Activated T-cell treated with anti-CD3 and anti-CD28 coated beads, Interleukin-2, amount 50 U/mL, for 72 hours (primary cell): ENCODE measurements around the gene BBX. TPM values are rescaled to one million over a fixed set of nuclear protein-coding genes. Genes with fewer than 3 reads are reported as not detected.

ENCODE experiments used
- ATAC-seq, 2 donors: fragments of 150-1000 bp; cut with Tn5 transposase; replicated peaks in 1 of 2; 2 replicates each; pipeline ENCODE4 v1.10.0; 2021; ENCODE audit warnings: moderate library complexity in 2 of 2, mild to moderate bottlenecking in 1 of 2
- DNase-seq, 2 donors: peaks; one replicate each; pipeline ENCODE4 v3.0.0; 2021 to 2022; ENCODE audit warnings: mixed read lengths in 1 of 2
- H3K27ac Mint-ChIP-seq: one replicate; pipeline ENCODE4 v1.8.0; 2022; ENCODE audit warnings: mild to moderate bottlenecking, moderate library complexity, mixed read lengths
- H3K27me3 Mint-ChIP-seq: one replicate; pipeline ENCODE4 v1.8.0; 2022; ENCODE audit warnings: low read depth, mixed read lengths
- H3K36me3 Mint-ChIP-seq, 2 donors: one replicate each; pipeline ENCODE4 v1.8.0; 2022; ENCODE audit warnings: mixed read lengths in 2 of 2, mild to moderate bottlenecking in 1 of 2; ENCODE audit not compliant: insufficient read depth in 2 of 2
- H3K4me1 Mint-ChIP-seq: one replicate; pipeline ENCODE4 v1.8.0; 2022; ENCODE audit warnings: low read depth, mixed read lengths
- H3K4me3 Mint-ChIP-seq, 2 donors: one replicate each; pipeline ENCODE4 v1.8.0; 2022; ENCODE audit warnings: mild to moderate bottlenecking in 2 of 2, mixed read lengths in 2 of 2, moderate library complexity in 2 of 2
- H3K9me3 Mint-ChIP-seq, 2 donors: one replicate each; pipeline ENCODE4 v1.8.0; 2022; ENCODE audit warnings: mixed read lengths in 2 of 2
- total RNA-seq, 2 donors: library from RNA; stranded (reverse); gene quantifications; one replicate each; pipeline ENCODE4 v1.2.3, GENCODE V29; 2022

Gene BBX
- total RNA-seq, 2 donors from 2014 or later, result 65.0 to 65.1 TPM

GRCh38 chr3:107765524-107765923 is 242.8 kb downstream of the BBX start:
- no peaks in the 10 kb centered on the region for H3K27me3 Mint-ChIP-seq
- no peak for ATAC-seq

DNA sequence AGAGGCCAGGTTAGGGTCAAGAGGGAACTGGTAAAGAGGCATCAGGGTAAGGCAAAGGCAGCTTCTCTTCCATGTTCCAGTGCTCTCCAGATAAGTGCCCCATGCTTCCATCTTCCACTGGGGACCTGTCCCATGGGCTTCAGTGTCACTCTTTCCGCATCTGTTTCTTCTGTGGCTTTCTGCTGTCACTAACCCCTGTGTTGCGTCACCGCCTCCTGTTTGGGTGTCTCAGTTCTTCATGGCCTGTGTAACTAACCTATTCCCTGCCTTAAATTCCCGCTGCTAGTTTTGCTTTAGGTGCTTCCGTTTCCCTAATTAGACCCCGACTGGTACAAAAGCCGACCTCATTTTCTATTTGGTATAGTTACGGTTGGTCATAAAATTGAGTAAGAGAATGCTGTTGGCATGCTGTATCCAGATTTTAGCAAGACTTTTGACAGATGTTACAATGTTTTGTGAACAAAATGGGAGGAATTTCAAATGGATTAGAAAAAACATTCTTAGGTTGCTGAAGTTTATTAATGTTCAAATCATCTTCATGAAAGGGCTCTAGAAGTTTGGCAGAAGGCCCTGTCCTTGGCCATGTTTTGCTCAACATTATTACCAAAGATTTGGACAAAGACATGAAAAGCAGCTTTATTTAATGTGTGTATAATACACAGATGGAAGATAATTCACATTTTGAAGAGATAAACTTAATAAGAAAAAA is 245.3 kb downstream of the BBX start:
- ATAC-seq (no peak), DNase-seq (no peak)
- Mint-ChIP-seq H3K9me3 (peaks cover 0 to 2% of the 10 kb centered on the region in 2 donors), H3K27ac (peak overlapping the region; percentile 60), H3K4me1 (no peaks in the 10 kb centered on the region), H3K4me3 (no peak overlapping the region), H3K36me3 (peaks cover 1 to 13% of the 10 kb centered on the region in 2 donors), H3K27me3 (no peaks in the 10 kb centered on the region)

More at GRCh38 chr3:107765524-107765923, 242.8 kb downstream of the BBX start:
- no peak for DNase-seq
- no peak overlapping the region for H3K4me3 Mint-ChIP-seq
- no peaks in the 10 kb centered on the region for H3K4me1 Mint-ChIP-seq
- H3K36me3 Mint-ChIP-seq, result peaks cover 0 to 6% of the 10 kb centered on the region in 2 donors
- peaks cover 0 to 2% of the 10 kb centered on the region in 2 donors for H3K9me3 Mint-ChIP-seq
- H3K27ac Mint-ChIP-seq, result no peak overlapping the region

- DNase-seq, result no peak
- Mint-ChIP-seq H3K36me3 (peaks cover 1 to 13% of the 10 kb centered on the region in 2 donors), H3K27ac (no peak overlapping the region), H3K27me3 (no peaks in the 10 kb centered on the region), H3K4me3 (no peak overlapping the region), H3K9me3 (peaks cover 0 to 2% of the 10 kb centered on the region in 2 donors), H3K4me1 (no peaks in the 10 kb centered on the region)
- ATAC-seq, result no peak
Measured at GRCh38 chr3:107769882-107770281, 247.1 kb downstream of the BBX start.

- no peak for DNase-seq
- Mint-ChIP-seq H3K4me3 (no peak overlapping the region), H3K9me3 (no peaks in the 10 kb centered on the region), H3K27ac (no peak overlapping the region), H3K27me3 (no peaks in the 10 kb centered on the region), H3K36me3 (peaks cover 1 to 7% of the 10 kb centered on the region in 2 donors), H3K4me1 (no peaks in the 10 kb centered on the region)
- ATAC-seq, result no peak
Measured at GRCh38 chr3:107772016-107772415, 249.3 kb downstream of the BBX start.

- H3K9me3 Mint-ChIP-seq, result no peaks in the 10 kb centered on the region
- no peak for DNase-seq
- H3K36me3 Mint-ChIP-seq, result peaks cover 5 to 12% of the 10 kb centered on the region in 2 donors
- H3K4me1 Mint-ChIP-seq, result no peaks in the 10 kb centered on the region
- no peak overlapping the region for H3K4me3 Mint-ChIP-seq
- no peaks in the 10 kb centered on the region for H3K27me3 Mint-ChIP-seq
- no peak for ATAC-seq
- no peak overlapping the region for H3K27ac Mint-ChIP-seq
Measured at GRCh38 chr3:107775974-107776373, 253.2 kb downstream of the BBX start.

DNA sequence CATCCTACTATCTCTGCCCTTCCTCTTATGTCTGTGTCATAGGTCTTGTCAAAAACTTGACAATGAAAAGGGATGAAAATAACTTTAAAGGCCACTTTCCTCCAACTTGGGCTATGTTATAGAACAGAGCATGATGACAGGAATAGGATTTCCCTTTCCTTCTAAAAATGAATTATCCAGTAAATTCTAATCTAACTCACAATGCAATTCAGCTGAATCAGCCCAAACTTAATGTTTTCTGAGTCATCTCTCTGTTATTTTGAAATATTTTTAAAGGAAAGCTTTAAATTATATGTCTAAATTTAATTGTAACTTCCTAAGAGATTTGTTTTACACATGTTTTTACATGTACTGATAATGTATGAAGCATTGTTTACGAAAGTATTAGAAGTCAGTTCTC is 258.5 kb downstream of the BBX start:
- H3K9me3 Mint-ChIP-seq, result no peaks in the 10 kb centered on the region
- no peak for ATAC-seq
- H3K27me3 Mint-ChIP-seq, result no peaks in the 10 kb centered on the region
- H3K27ac Mint-ChIP-seq, result peak overlapping the region; percentile 24
- H3K4me1 Mint-ChIP-seq, result no peaks in the 10 kb centered on the region
- DNase-seq, result no peak
- H3K4me3 Mint-ChIP-seq, result no peak overlapping the region
- H3K36me3 Mint-ChIP-seq, result peaks cover 7 to 15% of the 10 kb centered on the region in 2 donors

DNA sequence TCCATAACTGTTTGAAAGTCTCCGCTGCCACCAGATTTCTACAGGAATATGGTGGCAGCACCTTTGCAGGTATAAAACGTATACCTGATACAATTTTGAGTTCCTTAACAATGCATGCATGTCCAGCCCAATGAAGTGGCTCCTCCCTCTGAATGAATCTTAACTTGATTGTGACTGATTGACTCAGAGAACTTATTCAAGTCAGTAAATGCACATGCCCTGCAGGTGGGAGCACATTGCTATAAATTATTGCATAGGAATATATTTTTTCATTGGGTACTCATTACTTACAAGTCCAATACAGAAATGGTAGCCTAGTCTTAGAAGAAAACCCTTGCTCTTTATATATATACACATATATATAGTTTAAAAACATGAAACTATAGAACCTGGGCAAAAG is 259.3 kb downstream of the BBX start:
- H3K4me1 Mint-ChIP-seq, result no peaks in the 10 kb centered on the region
- H3K4me3 Mint-ChIP-seq, result no peak overlapping the region
- DNase-seq (no peak), ATAC-seq (no peak)
- no peaks in the 10 kb centered on the region for H3K27me3 Mint-ChIP-seq
- peaks cover 7 to 15% of the 10 kb centered on the region in 2 donors for H3K36me3 Mint-ChIP-seq
- H3K9me3 Mint-ChIP-seq, result no peaks in the 10 kb centered on the region
- H3K27ac Mint-ChIP-seq, result no peak overlapping the region

DNA sequence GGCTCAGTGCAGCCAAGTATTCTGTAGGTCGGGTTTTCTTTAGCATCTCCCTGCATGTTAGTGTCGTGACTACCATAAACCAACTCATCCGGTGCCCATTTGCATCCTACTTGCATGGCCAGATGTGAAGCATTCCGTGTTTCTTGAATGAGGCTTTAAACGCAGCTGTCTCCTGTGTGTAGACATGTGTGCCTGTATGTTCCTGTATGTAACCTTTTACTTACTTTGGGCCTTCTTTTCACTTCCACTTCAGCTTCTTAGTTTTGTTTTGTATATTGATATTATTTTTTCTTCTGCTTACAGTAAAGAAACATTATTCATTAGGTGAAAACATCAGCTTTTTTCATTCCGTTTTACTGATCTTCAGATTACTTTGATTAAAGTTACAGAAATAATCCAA is 267.9 kb downstream of the BBX start:
- Mint-ChIP-seq H3K36me3 (peaks cover 1 to 5% of the 10 kb centered on the region in 2 donors), H3K27me3 (no peaks in the 10 kb centered on the region), H3K9me3 (no peaks in the 10 kb centered on the region), H3K4me3 (no peak overlapping the region), H3K4me1 (no peaks in the 10 kb centered on the region), H3K27ac (no peak overlapping the region)
- ATAC-seq, result no peak
- DNase-seq, result no peak

GRCh38 chr3:107791027-107791426 is 268.3 kb downstream of the BBX start:
- H3K9me3 Mint-ChIP-seq, result no peaks in the 10 kb centered on the region
- H3K4me3 Mint-ChIP-seq, result no peak overlapping the region
- no peak overlapping the region for H3K27ac Mint-ChIP-seq
- DNase-seq (no peak), ATAC-seq (no peak)
- H3K4me1 Mint-ChIP-seq, result no peaks in the 10 kb centered on the region
- H3K36me3 Mint-ChIP-seq, result peaks cover 2 to 5% of the 10 kb centered on the region in 2 donors
- no peaks in the 10 kb centered on the region for H3K27me3 Mint-ChIP-seq

GRCh38 chr3:107791450-107791849 is 268.7 kb downstream of the BBX start:
- Mint-ChIP-seq H3K27me3 (no peaks in the 10 kb centered on the region), H3K36me3 (peaks cover 2 to 5% of the 10 kb centered on the region in 2 donors), H3K4me1 (no peaks in the 10 kb centered on the region), H3K27ac (no peak overlapping the region), H3K4me3 (no peak overlapping the region), H3K9me3 (no peaks in the 10 kb centered on the region)
- DNase-seq (no peak), ATAC-seq (no peak)

DNA sequence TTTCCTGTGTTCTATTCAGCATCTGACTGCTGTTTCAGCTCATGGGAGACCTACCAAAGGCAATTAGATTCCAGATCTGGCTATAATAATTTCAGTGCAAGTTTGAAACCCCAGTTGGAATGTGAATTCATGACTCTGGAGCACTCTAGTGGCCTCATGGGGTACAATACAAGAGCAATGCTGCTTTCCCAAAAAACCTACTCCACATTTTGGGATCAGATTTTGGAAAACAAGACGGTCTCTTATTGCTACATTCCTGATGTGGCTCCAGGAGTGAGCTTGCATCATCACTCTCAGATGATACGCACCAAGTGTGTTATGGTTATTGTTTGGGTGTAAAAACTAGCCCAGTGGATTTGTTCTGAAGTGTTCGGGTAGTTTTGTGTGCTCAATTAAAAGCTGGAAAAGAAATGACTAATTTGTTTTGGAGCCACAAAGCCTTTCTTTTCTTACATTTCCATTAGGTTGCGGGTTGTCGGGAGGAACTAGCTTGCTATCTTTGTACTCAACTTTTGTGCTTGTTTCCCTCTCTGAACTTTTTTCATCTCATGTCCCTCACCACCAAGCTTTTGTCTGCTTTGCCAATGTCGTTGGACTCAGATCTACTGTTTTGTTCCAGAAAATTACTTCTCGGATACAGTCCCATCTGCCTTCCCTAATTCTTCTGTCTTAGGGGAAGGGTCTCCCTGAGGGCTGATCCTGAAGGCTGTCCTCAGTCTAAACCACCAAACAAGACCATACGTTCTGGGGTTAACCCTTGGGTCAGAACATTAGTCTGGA is 272.1 kb downstream of the BBX start:
- no peaks in the 10 kb centered on the region for H3K9me3 Mint-ChIP-seq
- ATAC-seq, result no peak
- H3K4me1 Mint-ChIP-seq, result no peaks in the 10 kb centered on the region
- no peak overlapping the region for H3K4me3 Mint-ChIP-seq
- no peaks in the 10 kb centered on the region for H3K27me3 Mint-ChIP-seq
- no peak overlapping the region for H3K27ac Mint-ChIP-seq
- DNase-seq, result no peak
- H3K36me3 Mint-ChIP-seq, result peaks cover 4 to 11% of the 10 kb centered on the region in 2 donors

- H3K4me3 Mint-ChIP-seq, result no peak overlapping the region
- ATAC-seq, result no peak
- H3K27ac Mint-ChIP-seq, result peak overlapping the region; percentile 4
- no peaks in the 10 kb centered on the region for H3K9me3 Mint-ChIP-seq
- no peaks in the 10 kb centered on the region for H3K27me3 Mint-ChIP-seq
- no peaks in the 10 kb centered on the region for H3K4me1 Mint-ChIP-seq
- H3K36me3 Mint-ChIP-seq, result peaks cover 4 to 11% of the 10 kb centered on the region in 2 donors
- DNase-seq, result no peak
Measured at GRCh38 chr3:107795514-107796094, 272.8 kb downstream of the BBX start.

DNA sequence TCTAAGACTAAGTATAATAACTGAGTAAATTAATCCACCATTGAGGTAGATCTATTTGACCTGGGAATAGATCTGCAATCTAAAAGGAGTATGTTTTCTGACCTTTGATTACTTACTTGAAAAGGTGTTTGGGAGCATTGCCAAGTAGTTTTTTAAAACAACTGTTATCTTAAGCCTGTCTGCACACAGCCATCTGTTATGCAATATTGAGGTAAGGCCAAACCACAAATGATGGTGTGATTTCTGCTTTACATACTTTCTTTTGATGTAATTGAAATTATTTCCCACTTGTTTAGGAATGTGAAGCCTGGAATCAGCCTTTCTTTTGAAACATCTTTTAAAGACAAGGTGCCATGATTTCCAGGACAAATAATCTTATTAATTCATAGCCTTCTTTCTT is 274.0 kb downstream of the BBX start:
- ATAC-seq (no peak), DNase-seq (no peak)
- H3K4me3 Mint-ChIP-seq, result no peak overlapping the region
- H3K4me1 Mint-ChIP-seq, result no peaks in the 10 kb centered on the region
- no peak overlapping the region for H3K27ac Mint-ChIP-seq
- H3K36me3 Mint-ChIP-seq, result peaks cover 7 to 14% of the 10 kb centered on the region in 2 donors
- H3K9me3 Mint-ChIP-seq, result no peaks in the 10 kb centered on the region
- no peaks in the 10 kb centered on the region for H3K27me3 Mint-ChIP-seq
